Neuron (in vitro differentiated cells): Measurements from ENCODE around the gene KRTAP3-2.

Experiments used
- H2AFZ ChIP-seq: one replicate; pipeline ENCODE4 v1.6.1; 2013; ENCODE audit warnings: low read depth, mild to moderate bottlenecking, inconsistent platforms, low read length, moderate library complexity
- H3K27me3 ChIP-seq: one replicate; pipeline ENCODE4 v1.6.1; 2013; ENCODE audit warnings: low read length; ENCODE audit not compliant: insufficient read depth
- H3K36me3 ChIP-seq: one replicate; pipeline ENCODE4 v1.6.1; 2013; ENCODE audit warnings: low read length; ENCODE audit not compliant: insufficient read depth
- H3K4me1 ChIP-seq: one replicate; pipeline ENCODE4 v1.6.1; 2013; ENCODE audit warnings: low read length; ENCODE audit not compliant: insufficient read depth
- H3K4me3 ChIP-seq: 2 replicates; pipeline ENCODE4 v1.5.1; 2013; ENCODE audit warnings: mild to moderate bottlenecking, low read length, moderate library complexity
- H3K9me3 ChIP-seq: one replicate; pipeline ENCODE4 v1.6.1; 2013; ENCODE audit warnings: low read length

KRTAP3-2 gene

DNA sequence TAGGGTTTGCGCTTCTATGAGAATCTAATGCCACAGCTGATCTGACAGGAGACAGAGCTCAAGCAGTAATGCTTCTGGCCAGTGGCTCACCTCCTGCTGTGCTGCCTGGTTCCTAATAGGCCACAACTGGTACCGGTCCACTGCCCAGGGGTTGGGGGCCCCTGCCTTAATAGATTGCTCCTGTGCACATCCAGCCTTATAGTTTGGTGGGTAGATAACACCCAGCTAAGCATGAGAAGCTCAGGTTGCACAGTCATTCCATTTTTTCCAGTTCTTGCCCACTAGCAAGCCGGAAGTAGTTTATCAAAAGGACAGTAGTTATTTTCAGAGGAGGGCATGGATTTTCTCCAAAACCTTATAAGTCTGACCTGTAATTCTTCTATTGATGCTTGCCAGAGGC, 19.7 kb upstream of the KRTAP3-2 start:
- no peak overlapping the region for H3K4me3 ChIP-seq
- H3K9me3 ChIP-seq, result no peaks in the 10 kb centered on the region
- no peaks in the 10 kb centered on the region for H3K4me1 ChIP-seq
- peaks cover 2% of the 10 kb centered on the region for H3K27me3 ChIP-seq
- H3K36me3 ChIP-seq, result no peaks in the 10 kb centered on the region
- no peak overlapping the region for H2AFZ ChIP-seq

DNA sequence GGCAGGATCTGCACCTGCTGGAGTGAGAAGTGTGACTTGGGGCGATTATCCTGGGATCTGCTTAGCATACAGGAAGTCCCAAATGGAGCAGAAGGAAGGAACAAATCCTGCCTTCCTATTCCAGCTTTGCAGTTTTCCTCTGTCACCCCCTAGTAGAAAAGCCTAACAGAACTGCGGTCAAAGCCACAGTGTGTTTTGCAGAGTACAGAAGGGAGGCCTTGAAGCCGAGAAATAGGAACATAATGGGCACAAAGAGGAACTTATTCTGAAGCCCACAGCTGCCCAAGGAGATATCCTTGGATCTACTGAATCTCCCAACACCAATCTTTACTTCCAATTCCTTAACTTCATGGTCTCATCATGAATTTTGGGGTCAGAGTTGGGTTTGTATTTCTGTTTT, 18.8 kb upstream of the KRTAP3-2 start:
- no peak overlapping the region for H2AFZ ChIP-seq

DNA sequence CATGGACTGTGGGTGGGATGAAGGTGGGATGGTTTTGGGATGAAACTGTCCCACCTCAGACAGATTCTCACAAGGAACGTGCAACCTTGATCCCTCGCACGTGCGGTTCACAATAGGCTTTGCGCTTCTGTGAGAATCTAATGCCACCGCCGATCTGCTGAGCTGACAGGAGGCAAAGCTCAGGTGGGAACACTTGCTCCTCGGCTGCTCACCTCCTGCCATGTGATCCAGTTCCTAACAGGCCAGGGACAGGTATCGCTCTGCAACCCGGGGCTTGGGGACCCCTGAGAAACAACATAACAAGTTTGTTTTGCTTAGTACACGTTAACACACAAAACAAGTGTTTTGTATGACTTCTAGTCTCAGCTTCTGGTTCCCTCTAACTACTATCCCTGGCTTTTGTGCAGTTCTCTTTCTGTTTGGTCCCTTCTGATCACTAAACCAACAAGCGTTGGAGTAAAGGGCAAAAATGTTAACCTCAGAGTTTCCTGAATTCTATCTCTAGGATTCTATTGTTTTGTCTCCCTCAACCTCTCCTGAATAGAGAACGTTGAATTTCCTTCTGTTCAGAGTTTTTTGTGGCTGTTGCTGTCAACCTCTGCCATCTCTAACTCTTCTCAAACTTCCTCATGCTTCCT, 17.0 kb upstream of the KRTAP3-2 start:
- Histone ChIP-seq H3K4me1 (no peaks in the 10 kb centered on the region), H3K36me3 (no peaks in the 10 kb centered on the region), H3K27me3 (peaks cover 2% of the 10 kb centered on the region), H3K4me3 (no peak overlapping the region), H3K9me3 (no peaks in the 10 kb centered on the region), H2AFZ (no peak overlapping the region)

More for the DNA sequence above, 18.8 kb upstream of the KRTAP3-2 start:
- Histone ChIP-seq H3K9me3 (no peaks in the 10 kb centered on the region), H3K4me3 (no peak overlapping the region), H3K36me3 (no peaks in the 10 kb centered on the region), H3K27me3 (peaks cover 2% of the 10 kb centered on the region), H3K4me1 (no peaks in the 10 kb centered on the region)

- H3K4me1 ChIP-seq, result no peaks in the 10 kb centered on the region
- no peaks in the 10 kb centered on the region for H3K9me3 ChIP-seq
- H3K4me3 ChIP-seq, result no peak overlapping the region
- H2AFZ ChIP-seq, result no peak overlapping the region
- no peaks in the 10 kb centered on the region for H3K36me3 ChIP-seq
- H3K27me3 ChIP-seq, result peaks cover 2% of the 10 kb centered on the region
Measured at GRCh38 chr17:41015454-41015853, 15.7 kb upstream of the KRTAP3-2 start.

DNA sequence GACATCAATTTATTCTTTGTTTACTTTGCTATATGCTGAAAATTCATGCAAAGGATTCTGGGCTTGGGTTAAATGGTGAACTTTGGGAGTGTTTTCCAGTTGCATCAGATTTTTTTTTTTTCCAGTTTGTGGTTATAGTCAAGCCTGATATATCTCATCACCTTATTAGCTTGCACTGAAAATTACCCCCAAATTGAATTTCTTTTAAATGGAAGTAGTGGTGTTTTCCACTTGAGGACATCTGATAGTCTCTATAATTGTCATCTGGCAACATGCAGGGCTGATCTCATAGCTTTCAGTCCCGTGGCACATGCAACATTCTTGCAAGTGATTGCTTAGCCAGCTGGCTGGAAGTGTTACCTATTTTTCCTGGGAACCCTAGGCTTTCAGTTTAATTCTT, 13.9 kb upstream of the KRTAP3-2 start:
- H2AFZ ChIP-seq, result no peak overlapping the region

GRCh38 chr17:41013181-41013580, 13.5 kb upstream of the KRTAP3-2 start:
- peaks cover 2% of the 10 kb centered on the region for H3K27me3 ChIP-seq
- no peak overlapping the region for H2AFZ ChIP-seq
- H3K36me3 ChIP-seq, result no peaks in the 10 kb centered on the region
- H3K4me1 ChIP-seq, result no peaks in the 10 kb centered on the region
- H3K4me3 ChIP-seq, result no peak overlapping the region
- no peaks in the 10 kb centered on the region for H3K9me3 ChIP-seq

More for the DNA sequence above, 13.9 kb upstream of the KRTAP3-2 start:
- Histone ChIP-seq H3K36me3 (no peaks in the 10 kb centered on the region), H3K27me3 (peaks cover 2% of the 10 kb centered on the region), H3K4me3 (no peak overlapping the region), H3K9me3 (no peaks in the 10 kb centered on the region), H3K4me1 (no peaks in the 10 kb centered on the region)

DNA sequence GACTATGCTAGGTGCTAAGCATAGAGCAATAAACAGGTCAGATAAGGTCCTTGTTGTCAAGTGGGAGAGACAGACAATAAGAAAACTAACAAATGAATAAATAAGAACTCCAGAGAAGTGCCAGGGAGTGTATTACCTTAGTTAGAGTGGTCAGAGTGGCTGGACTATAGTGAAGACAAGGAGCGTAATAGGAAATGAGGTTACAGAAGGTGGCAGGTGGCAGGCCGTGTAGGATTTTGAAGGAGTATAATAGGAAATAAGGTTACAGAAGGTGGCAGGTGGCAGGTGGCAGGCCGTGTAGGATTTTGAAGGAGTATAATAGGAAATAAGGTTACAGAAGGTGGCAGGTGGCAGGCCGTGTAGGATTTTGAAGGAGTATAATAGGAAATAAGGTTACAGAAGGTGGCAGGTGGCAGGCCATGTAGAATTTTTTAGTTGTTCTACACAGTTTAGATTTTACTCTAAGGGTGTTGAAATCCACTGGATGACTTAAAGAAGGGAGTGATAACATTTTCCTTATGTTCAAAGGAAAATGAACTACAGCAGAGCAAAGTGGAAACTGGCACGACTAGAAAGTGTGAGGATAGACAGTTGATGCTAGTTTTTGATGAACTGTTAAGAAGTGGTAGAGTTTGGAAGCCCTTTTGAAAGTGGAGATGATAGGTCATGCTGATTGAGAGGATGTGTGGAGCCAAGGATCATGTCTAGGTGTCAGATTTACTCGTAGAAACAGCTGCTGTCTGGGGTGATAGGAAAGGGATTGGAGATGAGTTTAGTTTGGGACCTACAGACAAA, 12.8 kb upstream of the KRTAP3-2 start:
- no peak overlapping the region for H3K4me3 ChIP-seq

DNA sequence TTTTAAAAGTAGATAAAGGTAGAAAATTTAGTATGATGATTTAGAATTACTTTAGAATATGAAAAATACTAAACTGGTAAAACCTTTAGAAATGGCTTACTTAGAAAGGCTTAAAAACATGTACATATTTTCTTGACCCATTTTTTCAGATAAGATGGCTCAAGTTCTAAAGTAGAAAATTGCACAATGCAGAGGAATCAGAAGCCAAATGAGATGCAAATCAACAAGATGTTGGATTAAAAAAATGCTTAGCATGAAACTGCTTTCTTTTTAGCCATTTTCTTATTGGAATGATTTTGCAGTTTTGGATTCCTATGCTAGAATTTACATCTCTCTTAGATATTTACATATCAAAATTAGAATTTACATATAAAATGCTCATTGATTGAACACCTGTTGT, 10.7 kb upstream of the KRTAP3-2 start:
- H3K4me1 ChIP-seq, result no peaks in the 10 kb centered on the region
- H2AFZ ChIP-seq, result no peak overlapping the region
- H3K27me3 ChIP-seq, result no peaks in the 10 kb centered on the region
- H3K4me3 ChIP-seq, result no peak overlapping the region
- H3K36me3 ChIP-seq, result no peaks in the 10 kb centered on the region
- no peaks in the 10 kb centered on the region for H3K9me3 ChIP-seq

More for the DNA sequence above, 12.8 kb upstream of the KRTAP3-2 start:
- no peaks in the 10 kb centered on the region for H3K36me3 ChIP-seq
- H3K9me3 ChIP-seq, result no peaks in the 10 kb centered on the region
- H3K4me1 ChIP-seq, result no peaks in the 10 kb centered on the region
- no peak overlapping the region for H2AFZ ChIP-seq
- H3K27me3 ChIP-seq, result peaks cover 2% of the 10 kb centered on the region

DNA sequence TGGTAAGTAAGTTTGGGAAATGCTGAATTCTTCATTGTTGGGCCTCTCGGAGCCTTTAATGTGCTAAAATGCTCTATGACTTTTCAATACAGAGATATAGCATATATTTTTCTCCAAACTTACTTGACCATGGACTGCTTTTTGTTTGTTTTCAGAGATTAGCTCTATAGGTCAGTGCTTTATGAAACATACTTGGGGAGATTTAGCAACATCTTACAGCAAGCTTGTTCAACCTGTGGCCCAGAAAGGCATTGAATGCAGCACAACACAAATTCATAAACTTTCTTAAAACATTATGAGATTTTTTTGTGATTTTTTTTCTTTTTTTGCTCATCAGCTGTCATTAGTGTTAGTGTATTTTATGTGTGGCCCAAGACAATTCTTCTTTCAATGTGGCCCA, 10.2 kb upstream of the KRTAP3-2 start:
- no peaks in the 10 kb centered on the region for H3K27me3 ChIP-seq
- H3K36me3 ChIP-seq, result no peaks in the 10 kb centered on the region
- H3K9me3 ChIP-seq, result no peaks in the 10 kb centered on the region
- H2AFZ ChIP-seq, result no peak overlapping the region
- H3K4me1 ChIP-seq, result no peaks in the 10 kb centered on the region
- H3K4me3 ChIP-seq, result no peak overlapping the region

GRCh38 chr17:41009301-41009760, 9.6 kb upstream of the KRTAP3-2 start:
- Histone ChIP-seq H2AFZ (no peak overlapping the region), H3K9me3 (no peaks in the 10 kb centered on the region), H3K36me3 (no peaks in the 10 kb centered on the region), H3K27me3 (no peaks in the 10 kb centered on the region), H3K4me3 (no peak overlapping the region), H3K4me1 (no peaks in the 10 kb centered on the region)

DNA sequence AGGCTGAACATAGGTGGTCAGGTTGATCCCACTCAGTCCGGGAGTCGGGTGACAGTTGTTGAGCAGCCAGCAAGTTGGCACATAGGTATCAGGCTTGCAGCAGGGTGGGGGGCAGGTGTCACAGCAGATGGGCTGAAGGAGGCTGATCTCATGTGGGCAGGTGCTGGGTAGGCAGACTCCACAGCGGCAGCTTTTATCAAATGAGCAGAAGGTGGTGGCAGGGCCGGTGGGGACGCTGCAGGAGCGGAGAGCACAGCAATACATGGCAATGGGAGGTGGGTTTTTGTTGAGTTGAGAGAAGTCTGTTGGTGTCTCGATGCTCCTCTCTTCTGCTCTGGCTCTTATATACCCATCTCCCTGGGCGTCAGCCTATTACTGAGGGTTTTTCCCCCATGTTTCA, 9.1 kb upstream of the KRTAP3-2 start, which contains the start of gene KRTAP3-1:
KRTAP3-1 (minus strand) TSS at position 318 of the 400 bp plus-strand sequence; CDS start at position 264, 54 bp downstream.
- Histone ChIP-seq H3K36me3 (no peaks in the 10 kb centered on the region), H3K4me3 (no peak within 1 kb of the TSS), H3K4me1 (no peaks in the 10 kb centered on the region), H3K9me3 (no peaks in the 10 kb centered on the region), H3K27me3 (peaks cover 1% of the 10 kb centered on the region), H2AFZ (no peak within 1 kb of the TSS)

- no peaks in the 10 kb centered on the region for H3K36me3 ChIP-seq
- H3K27me3 ChIP-seq, result peaks cover 3% of the 10 kb centered on the region
- no peak overlapping the region for H3K4me3 ChIP-seq
- H3K4me1 ChIP-seq, result no peaks in the 10 kb centered on the region
- H2AFZ ChIP-seq, result no peak overlapping the region
- no peaks in the 10 kb centered on the region for H3K9me3 ChIP-seq
Measured at GRCh38 chr17:41004397-41004796, 4.7 kb upstream of the KRTAP3-2 start.

DNA sequence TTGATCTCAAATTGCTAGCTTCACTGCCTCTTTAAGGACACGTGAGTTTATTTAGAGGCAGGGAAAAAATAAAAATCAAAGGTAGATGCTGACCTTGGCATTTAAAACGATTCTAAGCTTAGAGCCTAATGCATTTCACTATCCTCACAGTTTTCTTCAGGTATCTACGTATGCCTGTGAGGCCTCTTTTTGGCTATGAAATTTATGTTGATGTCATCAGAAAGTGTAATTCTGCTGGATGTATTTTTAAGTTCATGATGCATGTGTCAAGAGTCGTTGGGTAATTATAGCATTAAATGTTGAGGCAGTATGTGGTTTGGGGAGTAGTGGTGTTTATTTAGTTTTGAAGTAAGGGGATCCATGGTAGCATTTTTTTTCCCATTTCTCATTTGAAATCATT, 4.2 kb upstream of the KRTAP3-2 start:
- Histone ChIP-seq H3K9me3 (no peaks in the 10 kb centered on the region), H3K36me3 (no peaks in the 10 kb centered on the region), H3K27me3 (peaks cover 3% of the 10 kb centered on the region), H3K4me3 (no peak overlapping the region), H3K4me1 (no peaks in the 10 kb centered on the region), H2AFZ (no peak overlapping the region)
